GM13976 (cell line): Measurements from ENCODE around the gene MZB1.

ENCODE experiments used
- DNase-seq: peaks from one replicate; pipeline ENCODE4 v3.0.0; 2012; ENCODE audit warnings: low spot score
- in situ Hi-C: fragments of 300-500 bp; cut with MboI; formaldehyde crosslinking; loops from one replicate; pipeline ENCODE4 v1.12.0; 2022; ENCODE audit warnings: low sequenced_read_pairs, mixed read lengths, inconsistent platforms; ENCODE audit not compliant: unreplicated experiment
- TF ChIP-seq, protein P1 (sequence below): IDR thresholded peaks from 2 replicates; pipeline ENCODE4 v1.5.1; 2012; ENCODE audit warnings: borderline replicate concordance, mild to moderate bottlenecking; ENCODE audit not compliant: insufficient read depth; ENCODE audit errors: extremely low read depth, missing control alignments, control extremely low read depth

MZB1 gene

DNA sequence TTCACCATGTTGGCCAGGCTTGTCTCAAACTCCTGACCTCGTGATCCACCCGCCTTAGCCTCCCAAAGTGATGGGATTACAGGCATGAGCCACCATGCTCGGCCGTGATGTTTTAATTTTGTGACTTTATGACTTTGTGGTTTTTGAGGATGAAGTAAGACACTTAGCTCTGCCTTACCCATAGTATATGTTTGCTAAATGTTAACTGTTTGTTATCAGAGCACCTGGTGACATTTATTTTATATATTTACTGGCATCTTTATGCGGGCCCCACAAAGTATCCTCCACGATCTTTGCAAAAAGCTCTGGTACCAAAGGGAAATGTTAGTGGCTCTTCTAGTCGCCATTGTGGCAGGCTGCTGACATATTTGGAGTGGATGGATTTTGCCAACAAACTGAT is 13.3 kb downstream of the MZB1 start:
- in situ Hi-C loops, result no loop called here
- TF ChIP-seq, protein P1, sequence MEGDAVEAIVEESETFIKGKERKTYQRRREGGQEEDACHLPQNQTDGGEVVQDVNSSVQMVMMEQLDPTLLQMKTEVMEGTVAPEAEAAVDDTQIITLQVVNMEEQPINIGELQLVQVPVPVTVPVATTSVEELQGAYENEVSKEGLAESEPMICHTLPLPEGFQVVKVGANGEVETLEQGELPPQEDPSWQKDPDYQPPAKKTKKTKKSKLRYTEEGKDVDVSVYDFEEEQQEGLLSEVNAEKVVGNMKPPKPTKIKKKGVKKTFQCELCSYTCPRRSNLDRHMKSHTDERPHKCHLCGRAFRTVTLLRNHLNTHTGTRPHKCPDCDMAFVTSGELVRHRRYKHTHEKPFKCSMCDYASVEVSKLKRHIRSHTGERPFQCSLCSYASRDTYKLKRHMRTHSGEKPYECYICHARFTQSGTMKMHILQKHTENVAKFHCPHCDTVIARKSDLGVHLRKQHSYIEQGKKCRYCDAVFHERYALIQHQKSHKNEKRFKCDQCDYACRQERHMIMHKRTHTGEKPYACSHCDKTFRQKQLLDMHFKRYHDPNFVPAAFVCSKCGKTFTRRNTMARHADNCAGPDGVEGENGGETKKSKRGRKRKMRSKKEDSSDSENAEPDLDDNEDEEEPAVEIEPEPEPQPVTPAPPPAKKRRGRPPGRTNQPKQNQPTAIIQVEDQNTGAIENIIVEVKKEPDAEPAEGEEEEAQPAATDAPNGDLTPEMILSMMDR, result no peak
- no peak for DNase-seq

DNA sequence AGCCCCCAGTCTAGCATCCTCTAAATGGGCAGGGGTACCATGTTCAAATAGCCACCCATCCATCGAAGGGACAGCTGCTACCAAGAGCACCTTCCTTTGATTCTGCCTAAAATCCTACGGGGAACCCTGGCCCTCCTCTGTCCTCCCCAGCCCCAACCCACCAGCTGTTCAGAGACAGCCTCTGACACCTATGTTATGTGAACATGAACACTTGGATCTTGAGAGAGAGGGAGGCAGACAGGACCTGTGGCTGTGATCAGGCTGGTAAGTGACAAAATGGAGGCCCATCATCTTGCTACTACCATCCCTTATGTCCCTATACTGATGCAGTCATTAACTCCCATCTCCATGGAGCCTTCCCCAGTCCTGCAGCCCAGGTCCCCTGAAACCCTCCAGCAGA is 14.8 kb downstream of the MZB1 start:
- in situ Hi-C loops, result no loop called here
- TF ChIP-seq, protein P1, result no peak
- DNase-seq, result no peak

DNA sequence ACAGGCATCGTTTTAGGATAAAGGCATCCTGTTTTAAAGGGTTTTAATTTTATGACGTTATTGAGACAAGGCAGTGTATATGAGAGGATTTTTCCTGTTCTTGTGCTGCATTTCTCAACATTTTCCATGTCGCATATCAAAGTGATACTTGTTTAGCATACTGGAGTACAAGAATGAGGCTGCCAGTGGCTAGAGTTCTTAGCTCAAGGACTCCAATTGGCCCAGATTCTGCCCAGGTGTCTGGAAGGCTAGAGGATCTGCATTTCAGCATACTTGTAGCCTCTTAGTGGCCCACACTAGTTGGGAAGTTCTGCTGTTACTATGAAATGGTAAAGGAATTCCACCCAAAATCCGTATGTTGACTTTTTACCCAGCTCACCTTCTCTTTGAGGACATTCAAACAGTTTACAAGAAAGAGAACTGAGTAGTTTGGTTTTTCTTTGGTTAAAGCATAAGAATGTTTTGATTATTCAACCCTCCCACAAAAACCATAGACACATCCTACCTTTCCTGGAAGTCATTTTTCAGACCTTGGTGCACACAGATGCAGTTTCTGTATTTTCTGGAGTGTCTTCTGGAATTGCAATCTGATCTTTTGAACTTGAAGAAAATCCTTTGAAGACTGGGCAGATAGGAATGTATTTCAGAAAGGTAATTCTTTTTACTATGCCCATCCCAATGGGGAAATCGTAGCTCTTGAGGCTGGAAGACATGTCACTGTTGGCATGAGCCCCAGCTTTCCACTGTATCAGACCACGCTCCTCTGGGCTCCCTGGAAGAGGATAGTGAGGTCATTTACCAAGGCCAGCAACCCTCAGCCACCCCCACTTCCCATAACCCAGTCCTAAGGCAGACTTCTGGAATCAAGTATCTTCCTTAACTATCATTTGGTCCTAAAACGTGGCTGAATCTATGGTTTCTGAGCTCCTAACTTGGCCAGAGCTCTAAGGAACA is 18.0 kb downstream of the MZB1 start:
- no peak for DNase-seq
- in situ Hi-C loops, result no loop called here
- TF ChIP-seq, protein P1, result no peak

DNA sequence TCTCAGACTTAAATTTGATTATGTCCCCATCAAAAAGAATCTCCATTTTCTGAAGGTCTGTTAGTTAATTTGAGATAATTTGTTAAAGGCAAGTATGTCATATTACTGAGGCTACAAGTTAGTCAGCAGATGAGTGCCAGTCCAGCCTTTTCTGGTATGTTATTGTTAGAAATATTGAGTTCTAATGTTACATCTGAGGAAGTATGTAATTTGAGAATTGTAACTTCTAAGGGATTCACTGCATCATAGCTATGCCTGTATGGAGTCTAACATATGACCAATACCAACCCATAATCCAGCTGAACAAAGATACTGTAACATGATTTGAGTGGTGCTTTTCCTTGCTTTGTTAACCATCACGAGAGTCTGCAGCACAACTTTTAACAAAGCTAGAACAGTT is 20.5 kb downstream of the MZB1 start:
- TF ChIP-seq, protein P1, result no peak
- DNase-seq, result no peak
- in situ Hi-C loops, result no loop called here

DNA sequence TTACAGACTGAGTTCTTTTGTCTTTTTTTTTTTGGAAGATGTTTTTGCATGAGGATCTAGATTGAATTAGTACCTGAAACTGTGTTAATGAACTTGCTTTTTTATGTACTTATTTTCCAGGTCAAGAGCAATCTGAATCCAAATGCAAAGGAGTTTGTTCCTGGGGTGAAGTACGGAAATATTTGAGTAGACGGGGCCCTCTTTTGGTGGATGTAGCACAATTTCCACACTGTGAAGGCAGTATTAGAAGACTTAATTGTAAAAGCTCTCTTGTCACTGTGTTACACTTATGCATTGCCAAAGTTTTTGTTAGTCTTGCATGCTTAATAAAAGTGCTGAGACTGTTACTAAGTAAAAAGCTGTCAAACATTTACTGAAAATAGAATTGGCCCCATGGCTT is 21.1 kb downstream of the MZB1 start:
- no peak for DNase-seq
- TF ChIP-seq, protein P1, result no peak

DNA sequence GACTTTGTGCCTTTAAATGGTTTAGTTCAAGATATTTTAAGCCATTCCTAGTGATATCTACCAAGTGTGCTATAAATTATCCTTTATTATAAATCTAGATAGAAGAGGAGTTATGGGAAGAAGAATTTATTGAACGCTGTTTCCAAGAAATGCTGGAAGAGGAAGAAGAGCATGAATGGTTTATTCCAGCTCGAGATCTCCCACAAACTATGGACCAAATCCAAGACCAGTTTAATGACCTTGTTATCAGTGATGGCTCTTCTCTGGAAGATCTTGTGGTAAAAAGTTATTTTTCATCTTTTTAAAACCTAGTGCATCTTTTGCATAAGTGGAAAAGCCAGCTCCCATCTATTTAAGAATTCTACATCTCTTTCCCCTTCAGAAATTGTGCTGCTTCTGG is 25.2 kb downstream of the MZB1 start:
- DNase-seq, result no peak
- TF ChIP-seq, protein P1, result no peak
- in situ Hi-C loops, result no loop called here

More for the DNA sequence above, 21.1 kb downstream of the MZB1 start:
- in situ Hi-C loops, result no loop called here

DNA sequence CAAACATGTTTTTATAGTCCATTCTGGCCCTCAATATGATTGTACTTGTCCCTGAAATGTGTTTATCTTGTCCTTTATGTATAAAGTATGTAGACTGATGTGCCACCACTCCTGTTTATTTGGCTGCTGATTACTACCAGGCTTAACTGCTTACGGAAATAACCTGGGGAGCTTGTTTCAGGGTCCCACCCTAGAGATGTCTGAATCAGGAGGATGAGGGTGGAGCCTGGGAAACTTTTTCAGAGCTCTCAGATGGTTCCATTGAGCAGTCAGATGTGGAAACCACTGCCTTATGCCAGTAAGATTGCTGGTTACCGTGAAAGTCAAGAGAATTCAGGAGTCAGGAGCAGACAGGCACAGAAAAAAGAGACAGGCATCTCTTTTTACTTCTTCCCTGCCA is 25.8 kb downstream of the MZB1 start:
- TF ChIP-seq, protein P1, result no peak
- in situ Hi-C loops, result no loop called here
- no peak for DNase-seq
